ENCODE data around the gene TMPRSS11F. TPM values are rescaled to one million over a fixed set of nuclear protein-coding genes. Genes with fewer than 3 reads are reported as not detected.

The TMPRSS11F gene
- total RNA-seq, 4 donors from 2014 or later = 0.52 TPM; not detected in 3

GRCh38 chr4:68124262-68124661 is 5.4 kb downstream of the TMPRSS11F start:
- TF ChIP-seq EP300 (IDR thresholded peaks at IDR 0.05) (no peak), POLR2AphosphoS5 (IDR thresholded peaks at IDR 0.05) (no peak), POLR2A (IDR thresholded peaks at IDR 0.05) (no peak), CTCF (IDR thresholded peaks at IDR 0.05) (no peak)
- WGBS, 2 donors (ENCODE audit: low coverage in 1 of 2) = 84 to 93% methylated on average over 8 to 9 of the region's 9 CpGs
- no peaks in the 10 kb centered on the region for H3K36me3 ChIP-seq
- no peak for ATAC-seq
- no peaks in the 10 kb centered on the region for H3K9me3 ChIP-seq
- no peak overlapping the region for H3K27ac ChIP-seq
- H3K4me1 ChIP-seq = no peaks in the 10 kb centered on the region
- no peaks in the 10 kb centered on the region for H3K27me3 ChIP-seq
- H3K4me3 ChIP-seq = no peak overlapping the region

- Histone ChIP-seq H3K27me3 (no peaks in the 10 kb centered on the region), H3K36me3 (no peaks in the 10 kb centered on the region), H3K9me3 (no peaks in the 10 kb centered on the region), H3K4me3 (no peak overlapping the region), H3K4me1 (no peaks in the 10 kb centered on the region), H3K27ac (no peak overlapping the region)
- ATAC-seq = no peak
- TF ChIP-seq POLR2AphosphoS5 (IDR thresholded peaks at IDR 0.05) (no peak), POLR2A (IDR thresholded peaks at IDR 0.05) (no peak), EP300 (IDR thresholded peaks at IDR 0.05) (no peak), CTCF (IDR thresholded peaks at IDR 0.05) (no peak)
- 63 to 67% methylated on average over 2 of the region's 2 CpGs for WGBS, 2 donors (ENCODE audit: low coverage in 1 of 2)
Observed at GRCh38 chr4:68123525-68123924, 6.1 kb downstream of the TMPRSS11F start.

GRCh38 chr4:68119921-68120320 is 9.7 kb downstream of the TMPRSS11F start:
- ATAC-seq = no peak
- Histone ChIP-seq H3K27ac (no peak overlapping the region), H3K9me3 (no peaks in the 10 kb centered on the region), H3K27me3 (no peaks in the 10 kb centered on the region), H3K36me3 (no peaks in the 10 kb centered on the region), H3K4me1 (no peaks in the 10 kb centered on the region), H3K4me3 (no peak overlapping the region)
- TF ChIP-seq POLR2AphosphoS5 (IDR thresholded peaks at IDR 0.05) (no peak), POLR2A (IDR thresholded peaks at IDR 0.05) (no peak), EP300 (IDR thresholded peaks at IDR 0.05) (no peak)

GRCh38 chr4:68110441-68110840 is 19.2 kb downstream of the TMPRSS11F start:
- Histone ChIP-seq H3K4me1 (no peaks in the 10 kb centered on the region), H3K27ac (no peak overlapping the region), H3K27me3 (no peaks in the 10 kb centered on the region), H3K9me3 (no peaks in the 10 kb centered on the region), H3K36me3 (no peaks in the 10 kb centered on the region), H3K4me3 (no peak overlapping the region)
- 82 to 96% methylated on average over 1 of the region's 1 CpG for WGBS, 2 donors (ENCODE audit: low coverage in 1 of 2)
- no peak for ATAC-seq
- no peak for TF ChIP-seq CTCF (IDR thresholded peaks at IDR 0.05)
- no peak for TF ChIP-seq POLR2AphosphoS5 (IDR thresholded peaks at IDR 0.05)
- no peak for TF ChIP-seq POLR2A (IDR thresholded peaks at IDR 0.05)
- TF ChIP-seq EP300 (IDR thresholded peaks at IDR 0.05) = no peak

GRCh38 chr4:68109868-68110267 is 19.8 kb downstream of the TMPRSS11F start:
- TF ChIP-seq POLR2A (IDR thresholded peaks at IDR 0.05) = no peak
- TF ChIP-seq POLR2AphosphoS5 (IDR thresholded peaks at IDR 0.05) = no peak
- no peak for TF ChIP-seq CTCF (IDR thresholded peaks at IDR 0.05)
- TF ChIP-seq EP300 (IDR thresholded peaks at IDR 0.05) = no peak
- no peaks in the 10 kb centered on the region for H3K36me3 ChIP-seq
- ATAC-seq = no peak
- no peak overlapping the region for H3K27ac ChIP-seq
- 30 to 32% methylated on average over 1 of the region's 1 CpG for WGBS, 2 donors (ENCODE audit: low coverage in 1 of 2)
- H3K4me1 ChIP-seq = no peaks in the 10 kb centered on the region
- H3K4me3 ChIP-seq = no peak overlapping the region
- H3K27me3 ChIP-seq = no peaks in the 10 kb centered on the region
- no peaks in the 10 kb centered on the region for H3K9me3 ChIP-seq

All from gastroesophageal sphincter (tissue), 4 donors.